ENCODE results near the gene TMEM88. TPM values are rescaled to one million over a fixed set of nuclear protein-coding genes. Genes with fewer than 3 reads are reported as not detected.

Gene TMEM88
- total and polyA plus RNA-seq, 2 of the 13 experiments (the other 11 are each of a cell fraction or from before 2014, with no cell fraction given), result 0.31 to 0.66 TPM

GRCh38 chr17:7833011-7833794 lies 21.7 kb upstream of the TMEM88 start (continued):
- TF ChIP-seq GABPB1 (CRISPR knock-in tag; IDR thresholded peaks at IDR 0.05), result 0 out of 2 replicates have a peak, but pooled peaks have one; percentile 54
- TF ChIP-seq POLR2G (IDR thresholded peaks at IDR 0.05; ENCODE audit: low read depth, low read length), result 0 out of 2 replicates have a peak, but pooled peaks have one; percentile 50
- no peak for TF ChIP-seq TRIM24 (CRISPR knock-in tag; IDR thresholded peaks at IDR 0.05)
- no peak for TF ChIP-seq MAFF (IDR thresholded peaks at IDR 0.05; ENCODE audit: low read depth, low read length)
- no peak for TF ChIP-seq ZNF484 (CRISPR knock-in tag; IDR thresholded peaks at IDR 0.05; ENCODE audit: borderline replicate concordance, low read depth)
- TF ChIP-seq GABPA (IDR thresholded peaks at IDR 0.05; ENCODE audit: low read depth, low read length), result no peak
- peak; percentile 71 for TF ChIP-seq GABPA (CRISPR knock-in tag; IDR thresholded peaks at IDR 0.05; ENCODE audit: low read depth)
- TF ChIP-seq NFIC (IDR thresholded peaks at IDR 0.05; ENCODE audit: low read length), result no peak
- no peak for TF ChIP-seq AKAP8 (CRISPR knock-in tag; IDR thresholded peaks at IDR 0.05)
- no peak for TF ChIP-seq BRD4 (CRISPR knock-in tag; IDR thresholded peaks at IDR 0.05)
- TF ChIP-seq ZSCAN21 (CRISPR knock-in tag; IDR thresholded peaks at IDR 0.05; ENCODE audit: borderline replicate concordance), result no peak
- no peak for TF ChIP-seq BHLHE40 (IDR thresholded peaks at IDR 0.05; ENCODE audit: low read length)
- TF ChIP-seq HNF4A (CRISPR knock-in tag; IDR thresholded peaks at IDR 0.05), result peak; percentile 28; the same call in 1 of the 2 replicates
- 0 out of 2 replicates have a peak, but pooled peaks have one; percentile 32 for TF ChIP-seq ZNF121 (CRISPR knock-in tag; IDR thresholded peaks at IDR 0.05)
- TF ChIP-seq CSRNP1 (CRISPR knock-in tag; IDR thresholded peaks at IDR 0.05), result no peak
- TF ChIP-seq EED (CRISPR knock-in tag; IDR thresholded peaks at IDR 0.05), result peak; percentile 52; the same call in 1 of the 2 replicates
- TF ChIP-seq ZNF546 (CRISPR knock-in tag; conservative IDR thresholded peaks at IDR 0.05), result 0 out of 2 replicates have a peak, but pooled peaks have one; percentile 31
- 0 out of 2 replicates have a peak, but pooled peaks have one; percentile 16 for TF ChIP-seq ZNF317 (CRISPR knock-in tag; IDR thresholded peaks at IDR 0.05)
- 0 out of 2 replicates have a peak, but pooled peaks have one; percentile 29 for TF ChIP-seq ZNF563 (CRISPR knock-in tag; IDR thresholded peaks at IDR 0.05)
- TF ChIP-seq ZBTB38 (CRISPR knock-in tag; IDR thresholded peaks at IDR 0.05), result 0 out of 2 replicates have a peak, but pooled peaks have one; percentile 12
- TF ChIP-seq NPAS2 (CRISPR knock-in tag; IDR thresholded peaks at IDR 0.05; ENCODE audit: borderline replicate concordance), result no peak
- no peak for TF ChIP-seq ZSCAN30 (CRISPR knock-in tag; IDR thresholded peaks at IDR 0.05)
- TF ChIP-seq NFATC3 (CRISPR knock-in tag; IDR thresholded peaks at IDR 0.05), result 0 out of 2 replicates have a peak, but pooled peaks have one; percentile 12
- no peak for TF ChIP-seq TSC22D2 (CRISPR knock-in tag; IDR thresholded peaks at IDR 0.05; ENCODE audit: borderline replicate concordance)
- no peak for TF ChIP-seq HNRNPLL (IDR thresholded peaks at IDR 0.05; ENCODE audit: low read depth, low read length, poor library complexity, severe bottlenecking)
- TF ChIP-seq NCOA1 (CRISPR knock-in tag; IDR thresholded peaks at IDR 0.05), result no peak
- TF ChIP-seq SALL1 (CRISPR knock-in tag; IDR thresholded peaks at IDR 0.05), result no peak; the same call in 1 of the 2 replicates
- no peak for TF ChIP-seq KLF13 (CRISPR knock-in tag; IDR thresholded peaks at IDR 0.05)
- TF ChIP-seq POLR2AphosphoS5 (IDR thresholded peaks at IDR 0.05; ENCODE audit: low read depth, low read length), result 0 out of 2 replicates have a peak, but pooled peaks have one; percentile 34
- 0 out of 2 replicates have a peak, but pooled peaks have one; percentile 15 for TF ChIP-seq ZNF788 (CRISPR knock-in tag; IDR thresholded peaks at IDR 0.05; ENCODE audit: borderline replicate concordance)
- TF ChIP-seq KMT2B (CRISPR knock-in tag; IDR thresholded peaks at IDR 0.05), result no peak

Measured in HepG2 (cell line).